GM21515 (cell line): ENCODE results near the gene CHPF2.

Experiments used
- ATAC-seq: cut with Tn5 transposase; IDR thresholded peaks from one replicate; pipeline ENCODE4 v1.9.1; 2021; ENCODE audit not compliant: unreplicated experiment

The CHPF2 gene

DNA sequence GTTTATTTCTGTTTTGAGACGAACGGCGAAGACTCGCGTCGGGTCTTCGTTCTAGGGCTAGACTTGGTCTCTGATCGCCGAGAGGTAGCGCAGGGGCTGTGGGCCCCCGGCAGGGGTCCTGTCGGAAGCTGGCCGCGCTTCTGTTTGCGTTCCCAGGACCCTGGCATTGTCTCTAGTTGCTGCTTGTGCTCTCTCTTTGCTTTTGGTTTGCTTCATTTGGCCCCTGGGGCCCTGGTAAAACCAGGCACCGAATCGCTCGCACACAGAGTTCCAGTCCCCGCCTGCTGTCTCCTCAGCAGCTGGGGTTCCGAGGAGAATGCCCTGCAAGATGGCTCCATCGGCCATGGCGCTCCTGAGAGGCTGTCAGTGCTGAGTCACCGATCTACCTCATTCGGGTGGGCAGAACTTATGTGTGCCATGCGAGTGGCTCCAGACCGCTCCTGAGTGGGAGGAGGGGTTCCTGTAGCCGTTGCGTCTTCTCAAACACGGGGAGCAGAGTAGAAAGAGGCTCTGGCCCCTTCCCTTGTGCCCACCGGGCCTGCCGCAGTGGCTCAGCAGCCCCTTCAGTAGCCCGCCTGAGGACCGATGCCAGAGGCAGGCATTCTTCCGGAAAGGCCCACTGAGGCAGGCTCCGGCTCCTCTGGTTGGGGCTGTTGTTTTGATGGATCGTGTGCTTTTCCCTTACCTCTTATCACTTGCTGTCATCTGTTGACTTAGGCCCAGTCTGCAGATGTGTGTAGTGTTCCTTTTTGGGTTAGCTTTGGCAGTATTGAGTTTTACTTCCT is 826 bp downstream of the CHPF2 start:
- ATAC-seq = no peak

DNA sequence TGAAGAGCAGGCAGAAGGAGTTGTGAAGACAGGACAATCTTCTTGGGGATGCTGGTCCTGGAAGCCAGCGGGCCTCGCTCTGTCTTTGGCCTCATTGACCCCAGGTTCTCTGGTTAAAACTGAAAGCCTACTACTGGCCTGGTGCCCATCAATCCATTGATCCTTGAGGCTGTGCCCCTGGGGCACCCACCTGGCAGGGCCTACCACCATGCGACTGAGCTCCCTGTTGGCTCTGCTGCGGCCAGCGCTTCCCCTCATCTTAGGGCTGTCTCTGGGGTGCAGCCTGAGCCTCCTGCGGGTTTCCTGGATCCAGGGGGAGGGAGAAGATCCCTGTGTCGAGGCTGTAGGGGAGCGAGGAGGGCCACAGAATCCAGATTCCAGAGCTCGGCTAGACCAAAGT is 1.5 kb downstream of the CHPF2 start:
- no peak for ATAC-seq

DNA sequence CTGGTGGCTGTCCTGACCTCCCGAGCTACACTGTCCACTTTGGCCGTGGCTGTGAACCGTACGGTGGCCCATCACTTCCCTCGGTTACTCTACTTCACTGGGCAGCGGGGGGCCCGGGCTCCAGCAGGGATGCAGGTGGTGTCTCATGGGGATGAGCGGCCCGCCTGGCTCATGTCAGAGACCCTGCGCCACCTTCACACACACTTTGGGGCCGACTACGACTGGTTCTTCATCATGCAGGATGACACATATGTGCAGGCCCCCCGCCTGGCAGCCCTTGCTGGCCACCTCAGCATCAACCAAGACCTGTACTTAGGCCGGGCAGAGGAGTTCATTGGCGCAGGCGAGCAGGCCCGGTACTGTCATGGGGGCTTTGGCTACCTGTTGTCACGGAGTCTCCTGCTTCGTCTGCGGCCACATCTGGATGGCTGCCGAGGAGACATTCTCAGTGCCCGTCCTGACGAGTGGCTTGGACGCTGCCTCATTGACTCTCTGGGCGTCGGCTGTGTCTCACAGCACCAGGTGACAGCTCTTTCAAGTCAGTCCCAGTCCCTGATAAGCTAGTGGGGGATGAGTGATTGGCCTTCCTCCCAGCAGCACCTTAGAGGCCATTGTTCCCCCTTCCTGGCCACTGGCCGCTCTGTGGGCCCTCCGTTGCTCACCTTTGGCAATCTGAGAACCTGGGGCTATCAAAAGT is 3.0 kb downstream of the CHPF2 start:
- no peak for ATAC-seq

DNA sequence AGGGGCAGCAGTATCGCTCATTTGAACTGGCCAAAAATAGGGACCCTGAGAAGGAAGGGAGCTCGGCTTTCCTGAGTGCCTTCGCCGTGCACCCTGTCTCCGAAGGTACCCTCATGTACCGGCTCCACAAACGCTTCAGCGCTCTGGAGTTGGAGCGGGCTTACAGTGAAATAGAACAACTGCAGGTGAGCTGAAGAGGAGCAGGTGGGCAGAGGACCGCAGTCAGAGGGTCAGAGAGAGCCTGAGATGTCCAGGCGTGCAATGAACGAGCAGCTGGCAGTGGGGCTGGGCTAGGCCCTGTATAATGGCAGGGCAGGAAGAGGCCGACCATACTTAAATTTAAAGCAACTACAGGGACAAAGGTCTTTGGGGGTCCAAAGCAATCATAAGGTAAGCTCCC is 4.1 kb downstream of the CHPF2 start:
- ATAC-seq = no peak

DNA sequence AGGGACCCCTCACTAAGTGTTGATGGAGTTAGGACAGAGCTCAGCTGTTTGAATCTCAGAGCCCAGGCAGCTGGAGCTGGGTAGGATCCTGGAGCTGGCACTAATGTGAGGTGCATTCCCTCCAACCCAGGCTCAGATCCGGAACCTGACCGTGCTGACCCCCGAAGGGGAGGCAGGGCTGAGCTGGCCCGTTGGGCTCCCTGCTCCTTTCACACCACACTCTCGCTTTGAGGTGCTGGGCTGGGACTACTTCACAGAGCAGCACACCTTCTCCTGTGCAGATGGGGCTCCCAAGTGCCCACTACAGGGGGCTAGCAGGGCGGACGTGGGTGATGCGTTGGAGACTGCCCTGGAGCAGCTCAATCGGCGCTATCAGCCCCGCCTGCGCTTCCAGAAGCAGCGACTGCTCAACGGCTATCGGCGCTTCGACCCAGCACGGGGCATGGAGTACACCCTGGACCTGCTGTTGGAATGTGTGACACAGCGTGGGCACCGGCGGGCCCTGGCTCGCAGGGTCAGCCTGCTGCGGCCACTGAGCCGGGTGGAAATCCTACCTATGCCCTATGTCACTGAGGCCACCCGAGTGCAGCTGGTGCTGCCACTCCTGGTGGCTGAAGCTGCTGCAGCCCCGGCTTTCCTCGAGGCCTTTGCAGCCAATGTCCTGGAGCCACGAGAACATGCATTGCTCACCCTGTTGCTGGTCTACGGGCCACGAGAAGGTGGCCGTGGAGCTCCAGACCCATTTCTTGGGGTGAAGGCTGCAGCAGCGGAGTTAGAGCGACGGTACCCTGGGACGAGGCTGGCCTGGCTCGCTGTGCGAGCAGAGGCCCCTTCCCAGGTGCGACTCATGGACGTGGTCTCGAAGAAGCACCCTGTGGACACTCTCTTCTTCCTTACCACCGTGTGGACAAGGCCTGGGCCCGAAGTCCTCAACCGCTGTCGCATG is 5.2 kb downstream of the CHPF2 start:
- ATAC-seq = no peak

DNA sequence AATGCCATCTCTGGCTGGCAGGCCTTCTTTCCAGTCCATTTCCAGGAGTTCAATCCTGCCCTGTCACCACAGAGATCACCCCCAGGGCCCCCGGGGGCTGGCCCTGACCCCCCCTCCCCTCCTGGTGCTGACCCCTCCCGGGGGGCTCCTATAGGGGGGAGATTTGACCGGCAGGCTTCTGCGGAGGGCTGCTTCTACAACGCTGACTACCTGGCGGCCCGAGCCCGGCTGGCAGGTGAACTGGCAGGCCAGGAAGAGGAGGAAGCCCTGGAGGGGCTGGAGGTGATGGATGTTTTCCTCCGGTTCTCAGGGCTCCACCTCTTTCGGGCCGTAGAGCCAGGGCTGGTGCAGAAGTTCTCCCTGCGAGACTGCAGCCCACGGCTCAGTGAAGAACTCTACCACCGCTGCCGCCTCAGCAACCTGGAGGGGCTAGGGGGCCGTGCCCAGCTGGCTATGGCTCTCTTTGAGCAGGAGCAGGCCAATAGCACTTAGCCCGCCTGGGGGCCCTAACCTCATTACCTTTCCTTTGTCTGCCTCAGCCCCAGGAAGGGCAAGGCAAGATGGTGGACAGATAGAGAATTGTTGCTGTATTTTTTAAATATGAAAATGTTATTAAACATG is 6.0 kb downstream of the CHPF2 start:
- no peak for ATAC-seq

DNA sequence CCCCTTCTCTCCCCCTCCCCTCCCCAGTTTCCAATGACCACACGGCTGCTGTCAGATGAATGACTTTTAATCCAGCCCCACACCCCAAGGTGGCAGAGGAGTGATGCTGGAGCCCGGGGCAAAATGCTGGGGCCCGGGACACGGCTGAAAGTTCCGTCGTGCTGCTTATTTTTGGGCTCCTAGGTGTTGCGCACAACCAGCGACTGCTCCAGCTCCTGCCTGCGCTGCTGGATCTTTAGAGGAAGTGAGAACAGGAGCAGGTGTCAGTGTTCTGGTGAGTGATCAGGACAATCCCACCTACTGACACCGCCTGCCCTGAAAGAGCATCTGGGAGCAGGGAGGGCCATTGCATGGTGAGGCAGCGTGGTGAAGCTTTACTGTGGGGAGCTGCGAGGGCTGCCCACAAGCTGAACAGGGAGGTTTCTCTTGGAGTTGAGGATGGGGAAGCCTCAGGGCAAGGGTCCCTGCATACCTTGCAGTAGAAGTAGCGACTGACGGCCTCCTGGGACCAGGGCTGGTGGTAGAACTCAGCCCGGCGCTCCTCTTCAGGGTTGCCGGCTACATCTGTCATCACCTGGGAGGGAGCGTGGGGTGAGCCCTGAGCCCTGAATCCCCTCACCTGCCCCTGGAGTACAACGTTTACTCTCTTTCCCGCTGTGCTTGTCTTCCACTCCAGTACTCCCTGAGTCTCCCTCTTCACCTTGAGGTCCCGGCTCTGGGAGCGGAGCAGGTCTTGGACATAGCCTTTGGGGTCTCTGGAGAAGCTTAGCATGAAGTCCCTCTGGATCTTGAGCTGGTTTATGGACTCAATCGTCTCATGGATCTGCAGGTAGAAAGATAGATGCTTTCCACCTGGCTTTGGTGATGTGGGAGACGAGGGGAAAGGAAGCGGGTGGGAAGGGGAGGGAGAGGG is 6.9 kb downstream of the CHPF2 start:
- ATAC-seq = no peak

DNA sequence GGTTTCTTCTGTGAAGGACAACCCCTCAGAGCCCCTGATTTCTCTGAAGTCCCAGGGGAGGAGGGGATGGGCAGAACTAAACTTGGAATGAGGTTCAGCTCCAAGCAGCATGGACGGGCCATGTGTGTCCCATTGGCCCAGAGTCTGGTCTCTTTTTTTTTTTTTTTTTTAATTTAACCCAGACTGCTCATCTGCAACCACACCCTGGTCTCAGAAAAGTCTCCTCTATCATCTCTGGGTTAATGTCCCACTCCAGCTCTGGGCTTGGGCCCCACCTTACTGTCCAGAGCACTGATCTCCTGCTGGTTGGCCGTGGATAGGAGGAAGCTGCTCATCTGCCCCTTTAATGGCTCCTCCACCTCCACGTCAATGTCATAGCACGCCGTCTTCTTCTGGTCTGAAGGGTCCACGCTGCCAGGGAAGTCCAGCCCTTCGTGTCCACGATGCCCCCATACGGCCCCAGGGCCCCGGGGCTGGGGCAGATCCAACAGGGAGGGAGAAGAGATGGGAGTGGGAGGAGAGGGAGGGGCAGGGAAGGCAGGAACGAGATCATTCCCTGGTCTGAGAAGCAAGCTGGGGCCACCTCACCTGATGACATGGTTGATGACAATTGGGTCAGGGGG is 7.7 kb downstream of the CHPF2 start:
- no peak for ATAC-seq

DNA sequence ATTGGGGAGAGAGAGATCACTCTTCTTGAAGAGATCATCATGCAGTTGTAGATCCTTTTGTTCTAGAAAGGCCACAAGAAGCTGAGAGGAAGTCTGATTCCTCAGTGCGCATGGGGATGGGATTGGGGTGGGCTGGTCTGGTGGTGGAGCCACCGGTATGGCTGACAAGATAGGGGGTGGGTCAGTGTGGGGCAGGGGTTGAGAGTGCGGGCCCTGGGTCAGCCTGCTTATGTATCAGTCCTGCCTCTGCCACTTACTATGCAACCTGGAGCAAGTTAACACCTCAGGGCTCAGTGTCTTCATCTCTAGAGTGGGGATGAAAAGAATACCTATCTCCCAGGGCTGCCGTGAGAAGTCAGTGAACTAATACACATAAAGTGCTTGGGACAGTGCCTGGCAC is 8.3 kb downstream of the CHPF2 start:
- ATAC-seq = no peak

DNA sequence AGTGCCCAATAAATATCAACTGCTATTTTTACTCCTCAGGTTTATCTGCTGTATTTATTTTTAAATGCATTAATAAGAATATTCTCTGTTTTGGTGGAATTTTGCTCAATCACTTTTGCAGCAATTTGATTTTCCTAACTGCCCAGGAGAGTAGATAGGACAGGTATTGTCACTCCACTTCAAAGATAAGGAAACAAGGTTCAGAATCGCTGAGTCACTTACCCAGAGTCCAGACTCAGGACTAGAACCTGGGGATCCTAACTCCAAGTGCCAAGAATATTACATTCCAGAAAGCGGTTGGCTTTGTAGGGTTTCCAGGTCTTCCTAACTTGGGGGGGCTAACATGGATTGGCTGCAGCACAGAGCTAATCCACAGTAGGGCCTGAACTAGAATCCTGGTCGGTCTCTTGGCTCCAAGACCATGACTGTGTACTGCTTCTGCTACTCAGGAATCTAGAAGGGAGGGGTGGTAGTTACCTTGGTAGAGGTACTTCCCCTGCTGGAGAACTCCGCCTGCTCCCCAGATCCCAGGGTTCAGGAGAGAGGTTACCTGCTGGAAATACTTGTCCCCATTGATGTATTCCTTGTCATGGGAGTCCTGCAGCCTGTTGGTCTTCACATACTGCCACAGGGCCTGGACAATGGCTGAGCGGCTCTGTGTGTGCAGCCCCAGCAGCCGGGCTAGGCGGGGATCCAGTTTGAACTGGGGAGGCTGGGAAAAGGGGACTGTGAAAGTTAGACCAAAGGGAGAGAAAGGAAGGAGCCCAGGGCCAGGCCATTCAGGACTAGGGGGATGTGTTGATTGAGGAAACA is 8.9 kb downstream of the CHPF2 start:
- no peak for ATAC-seq

DNA sequence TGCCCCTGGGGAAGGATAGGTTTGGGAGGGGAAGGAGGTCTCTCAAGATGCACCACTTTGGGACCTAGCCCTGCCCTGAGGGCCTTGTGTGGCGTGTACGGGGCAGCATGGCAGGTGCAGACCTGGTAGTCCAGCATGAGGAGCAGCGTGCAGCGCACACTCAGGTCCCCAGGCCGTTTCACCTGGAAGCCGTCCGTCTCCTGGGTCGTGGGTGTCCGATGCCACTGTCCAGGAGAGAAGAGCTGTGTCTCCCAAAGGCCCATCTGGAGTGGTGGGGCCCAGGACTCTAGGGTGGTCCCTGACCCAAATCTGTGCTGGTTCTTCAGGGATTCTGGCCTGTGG is 9.4 kb downstream of the CHPF2 start:
- ATAC-seq = no peak

DNA sequence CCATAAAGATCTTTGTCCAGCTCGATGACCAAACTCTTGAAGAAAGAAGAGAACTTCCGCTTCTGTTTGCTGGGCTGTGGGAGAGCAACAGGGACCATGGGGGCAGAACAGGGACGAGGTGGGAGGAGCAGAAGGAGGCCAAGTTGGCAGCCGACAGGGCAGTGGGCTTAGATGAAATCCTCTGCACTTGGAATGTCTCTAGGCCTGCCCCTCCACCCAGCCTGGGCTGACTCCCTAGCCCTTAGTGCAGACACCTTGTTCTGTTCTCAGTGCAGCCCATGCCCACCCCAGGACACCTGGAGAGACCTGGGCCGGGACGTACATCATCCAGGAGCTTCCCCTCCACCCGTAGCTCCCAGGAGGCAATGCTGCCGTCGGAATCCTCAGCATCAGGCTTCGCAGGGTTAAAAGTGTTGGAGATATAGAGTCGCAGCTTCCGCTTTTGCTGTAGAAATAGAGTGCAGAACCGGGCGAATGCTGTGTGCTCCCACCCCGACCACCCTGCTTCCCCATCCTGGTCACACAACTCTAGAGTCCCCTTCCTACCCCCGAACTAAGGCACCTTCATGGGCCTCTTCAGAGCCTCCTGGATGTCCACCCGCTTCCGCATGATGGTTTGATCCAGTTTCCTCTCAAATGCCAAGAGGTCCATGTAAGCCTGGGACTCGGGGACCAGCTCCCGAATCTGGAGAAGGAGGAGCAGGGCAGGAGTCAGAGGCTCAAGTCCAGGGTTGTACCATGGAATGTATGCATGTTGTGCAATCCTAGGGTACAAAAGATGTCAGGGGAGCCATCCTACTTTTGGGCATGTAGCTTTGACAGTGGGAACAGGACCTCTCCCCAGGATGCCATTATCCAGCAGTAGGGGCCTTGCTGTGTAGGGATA is 10.1 kb downstream of the CHPF2 start:
- no peak for ATAC-seq

DNA sequence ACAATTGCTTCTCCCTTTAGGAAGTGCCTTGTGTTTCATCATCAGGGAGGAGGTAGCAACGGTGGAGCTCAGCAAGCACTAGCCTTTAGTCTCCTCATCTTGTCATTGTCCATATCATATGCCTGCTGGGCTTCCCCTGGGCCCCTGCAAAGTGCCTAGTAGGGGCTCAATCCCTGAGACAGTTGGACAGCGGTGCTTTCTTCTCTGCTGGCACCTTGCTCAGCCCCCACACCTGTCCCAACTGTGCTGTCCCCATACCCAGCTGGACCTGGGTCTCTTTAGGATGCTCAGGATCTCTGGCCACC is 10.7 kb downstream of the CHPF2 start:
- ATAC-seq = no peak

DNA sequence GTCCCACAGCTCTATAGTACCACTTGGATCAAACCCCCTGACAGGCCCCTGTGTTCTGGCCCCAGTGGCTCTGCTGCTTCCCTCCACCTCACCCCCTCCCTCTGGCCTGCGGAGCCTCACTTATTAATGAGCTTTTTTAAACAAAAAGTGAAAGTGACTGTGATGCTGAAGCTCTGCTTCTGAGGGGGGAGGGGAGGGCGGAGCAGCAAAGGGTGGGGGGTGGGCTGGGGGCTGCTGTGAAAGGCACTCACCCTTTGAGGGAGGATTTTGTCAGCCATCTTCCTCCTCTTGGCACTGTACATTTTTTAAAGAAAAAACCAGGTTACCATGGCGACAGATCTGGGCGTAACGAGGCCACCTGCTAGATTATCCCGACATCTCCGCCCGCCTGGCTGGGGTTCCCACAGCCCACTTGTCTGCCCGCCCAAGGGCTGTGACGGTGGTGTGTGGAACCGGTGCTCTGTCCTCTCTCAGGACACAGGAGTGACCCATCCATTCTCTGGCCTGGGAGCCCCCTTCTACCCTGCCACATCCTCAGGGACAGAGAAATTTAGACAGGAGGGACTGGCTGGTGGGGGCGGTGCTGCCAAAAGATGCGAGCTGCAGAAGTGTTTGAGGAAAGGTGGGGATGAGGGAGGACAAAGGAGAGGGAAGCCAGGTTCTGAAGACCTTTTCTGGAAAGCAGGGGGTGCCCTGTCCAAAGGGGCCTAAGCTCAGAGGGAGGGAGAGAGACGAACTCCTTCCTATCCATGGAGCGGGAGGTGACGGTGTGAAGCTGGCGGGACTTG is 11.3 kb downstream of the CHPF2 start:
- ATAC-seq = no peak

DNA sequence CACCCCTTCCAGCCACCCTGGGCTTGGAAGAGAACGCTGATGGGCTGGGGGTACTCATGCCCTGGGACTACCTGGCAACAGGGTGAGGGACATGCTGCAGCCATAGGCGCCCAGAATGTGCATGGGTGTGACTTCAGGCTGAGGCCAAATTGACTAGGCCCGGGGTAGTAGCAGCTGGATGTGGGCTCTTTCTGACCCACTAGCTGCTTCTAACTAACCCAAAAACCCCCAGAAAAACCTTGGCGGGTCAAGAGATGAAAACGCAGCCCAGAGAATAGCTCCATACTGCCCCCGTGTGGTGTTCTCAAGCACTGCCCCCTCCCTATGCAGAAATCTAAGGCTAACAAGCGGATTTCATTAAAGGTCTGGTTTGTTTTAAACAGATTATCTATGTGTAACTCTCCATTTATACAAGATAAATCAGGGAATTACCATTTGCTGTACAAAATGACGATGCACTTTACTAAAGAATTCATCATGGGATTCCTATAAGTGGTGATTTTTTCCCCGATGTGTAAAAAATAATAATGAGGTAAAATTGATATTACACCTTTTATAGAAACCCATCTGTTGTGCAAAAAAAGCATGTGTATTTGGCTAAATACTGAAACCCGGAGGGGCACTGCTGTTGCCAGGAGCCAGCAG is 12.0 kb downstream of the CHPF2 start:
- no peak for ATAC-seq

DNA sequence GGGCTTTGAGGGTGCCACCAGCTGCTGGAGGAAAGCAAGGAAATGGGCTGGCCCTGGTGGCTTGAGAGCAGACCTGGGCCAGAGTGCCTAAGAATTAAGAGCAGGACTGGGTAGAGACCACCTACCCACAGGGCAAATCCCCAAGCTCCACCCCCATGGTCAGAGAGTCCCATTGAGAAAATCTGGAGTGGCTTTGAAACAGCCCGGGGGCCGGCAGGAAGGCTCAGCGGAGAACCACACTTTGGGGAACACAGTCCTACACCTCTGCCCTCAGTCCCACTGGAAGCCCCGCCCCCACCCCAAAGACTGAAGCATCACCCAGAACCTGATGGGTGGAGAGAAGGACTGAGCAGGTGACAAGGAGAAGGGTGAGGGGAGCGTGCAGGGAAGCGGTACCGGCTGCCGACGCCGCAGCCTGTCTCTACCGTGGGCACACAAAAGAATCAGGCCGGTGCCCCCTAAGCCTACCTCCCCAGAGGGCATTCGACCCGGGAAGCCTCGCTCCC is 12.6 kb downstream of the CHPF2 start:
- no peak for ATAC-seq
